HEK293T (cell line): Measurements from ENCODE around the gene FTO.

Experiments
- CTCF ChIA-PET: fragments of 350-600 bp; formaldehyde crosslinking; extraction: SDS; loops from one replicate; lab custom pipeline; 2021; ENCODE audit warnings: antibody characterized with exemption, inconsistent platforms; lab: Yijun Ruan, JAX
- POLR2A ChIA-PET: fragments of 350-600 bp; formaldehyde crosslinking; extraction: SDS; loops from one replicate; lab custom pipeline; 2020; ENCODE audit warnings: antibody characterized with exemption, inconsistent platforms; lab: Yijun Ruan, JAX
- DNase-seq: peaks from one replicate; pipeline ENCODE4 v3.0.0; 2012; ENCODE audit warnings: mixed read lengths; ENCODE audit errors: extremely low spot score
- ARNT ChIP-seq: fragments of 450-650 bp; IDR thresholded peaks from 2 replicates; pipeline ENCODE4 v1.6.1; 2017; ENCODE audit warnings: mild to moderate bottlenecking
- BHLHE40 ChIP-seq: fragments of 450-650 bp; IDR thresholded peaks from 2 replicates; pipeline ENCODE4 v1.6.1; 2016; ENCODE audit warnings: mild to moderate bottlenecking, moderate library complexity, borderline replicate concordance
- CTBP1 ChIP-seq: fragments of 450-650 bp; IDR thresholded peaks from 2 replicates; pipeline ENCODE4 v1.6.1; 2016; ENCODE audit warnings: borderline replicate concordance
- ELF4 ChIP-seq: fragments of 450-650 bp; IDR thresholded peaks from 2 replicates; pipeline ENCODE4 v1.6.1; 2017; ENCODE audit warnings: antibody characterized with exemption
- FOXA1 ChIP-seq: fragments of 450-650 bp; IDR thresholded peaks from 2 replicates; pipeline ENCODE4 v1.6.1; 2016; ENCODE audit warnings: mild to moderate bottlenecking
- FOXK2 ChIP-seq: fragments of 450-650 bp; IDR thresholded peaks from 2 replicates; pipeline ENCODE4 v1.6.1; 2016; ENCODE audit warnings: mild to moderate bottlenecking
- FOXM1 ChIP-seq: fragments of 450-650 bp; IDR thresholded peaks from 2 replicates; pipeline ENCODE4 v1.6.1; 2017; ENCODE audit warnings: mild to moderate bottlenecking, borderline replicate concordance
- HDGF ChIP-seq: fragments of 450-650 bp; IDR thresholded peaks from 2 replicates; pipeline ENCODE4 v1.6.1; 2017; ENCODE audit warnings: antibody characterized with exemption, borderline replicate concordance
- L3MBTL2 ChIP-seq: fragments of 450-650 bp; conservative IDR thresholded peaks from 2 replicates; pipeline ENCODE4 v1.6.1; 2016; ENCODE audit warnings: mild to moderate bottlenecking
- LEF1 ChIP-seq: fragments of 450-650 bp; IDR thresholded peaks from 2 replicates; pipeline ENCODE4 v1.6.1; 2017; ENCODE audit warnings: mild to moderate bottlenecking, borderline replicate concordance
- NFRKB ChIP-seq: fragments of 450-650 bp; IDR thresholded peaks from 2 replicates; pipeline ENCODE4 v1.6.1; 2016; ENCODE audit warnings: mild to moderate bottlenecking, moderate library complexity
- SP1 ChIP-seq: fragments of 450-650 bp; IDR thresholded peaks from 2 replicates; pipeline ENCODE4 v1.6.1; 2017
- SUZ12 ChIP-seq: fragments of 450-650 bp; IDR thresholded peaks from 2 replicates; pipeline ENCODE4 v1.6.1; 2016; ENCODE audit warnings: mild to moderate bottlenecking
- TARDBP ChIP-seq: fragments of 450-650 bp; IDR thresholded peaks from 2 replicates; pipeline ENCODE4 v1.6.1; 2016
- ZNF384 ChIP-seq: fragments of 450-650 bp; IDR thresholded peaks from 2 replicates; pipeline ENCODE4 v1.6.1; 2016
- TF ChIP-seq, protein P1 (sequence below): fragments of 450-650 bp; IDR thresholded peaks from 2 replicates; pipeline ENCODE4 v1.6.1; 2016

The FTO gene

DNA sequence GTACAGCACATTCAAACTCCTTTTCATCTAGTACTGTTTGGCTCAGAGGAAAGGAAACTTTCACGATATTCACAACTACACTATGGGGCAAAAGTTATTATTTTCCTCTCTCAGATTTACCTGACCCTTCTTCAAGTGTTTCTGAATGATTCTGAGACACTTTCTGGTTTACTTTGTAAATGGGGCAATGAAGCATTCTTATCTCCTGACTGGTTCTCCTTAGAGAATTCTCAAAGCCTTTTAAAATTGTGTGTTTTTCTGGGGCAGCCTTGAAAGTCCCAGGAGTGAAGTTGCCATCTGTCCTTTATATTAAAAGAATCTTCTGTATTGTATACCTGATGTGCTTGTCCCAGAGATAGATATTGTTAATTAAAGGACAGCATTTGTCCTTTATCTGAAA is 264.9 kb downstream of the FTO start:
- TF ChIP-seq LEF1: no peak
- ChIA-PET POLR2A (no interaction called here), CTCF (no interaction called here)
- DNase-seq: no peak

DNA sequence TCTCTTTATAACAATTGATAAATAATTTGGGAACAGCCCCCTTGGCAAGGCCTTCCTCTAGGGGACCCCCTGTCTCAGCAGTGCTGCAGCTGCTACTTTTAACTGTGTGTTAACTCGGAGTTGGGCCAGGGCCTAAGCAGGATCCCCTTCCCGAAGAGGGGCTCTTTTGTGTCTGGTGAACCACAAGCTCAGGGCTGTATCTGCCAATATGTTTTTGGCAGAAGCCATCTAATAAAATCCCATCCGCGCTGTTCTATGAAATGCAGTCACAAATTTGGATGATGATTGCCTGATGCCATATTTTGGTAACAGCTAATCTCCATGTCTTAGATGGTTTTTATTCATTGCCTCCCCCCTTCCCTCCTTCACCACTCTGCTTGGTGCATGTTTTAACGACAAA is 267.7 kb downstream of the FTO start:
- TF ChIP-seq BHLHE40 (no peak), ZNF384 (no peak), L3MBTL2 (no peak), FOXM1 (no peak), ARNT (no peak), ELF4 (no peak)
- TF ChIP-seq, protein P1, sequence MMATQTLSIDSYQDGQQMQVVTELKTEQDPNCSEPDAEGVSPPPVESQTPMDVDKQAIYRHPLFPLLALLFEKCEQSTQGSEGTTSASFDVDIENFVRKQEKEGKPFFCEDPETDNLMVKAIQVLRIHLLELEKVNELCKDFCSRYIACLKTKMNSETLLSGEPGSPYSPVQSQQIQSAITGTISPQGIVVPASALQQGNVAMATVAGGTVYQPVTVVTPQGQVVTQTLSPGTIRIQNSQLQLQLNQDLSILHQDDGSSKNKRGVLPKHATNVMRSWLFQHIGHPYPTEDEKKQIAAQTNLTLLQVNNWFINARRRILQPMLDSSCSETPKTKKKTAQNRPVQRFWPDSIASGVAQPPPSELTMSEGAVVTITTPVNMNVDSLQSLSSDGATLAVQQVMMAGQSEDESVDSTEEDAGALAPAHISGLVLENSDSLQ: no peak
- no peak for DNase-seq
- CTCF ChIA-PET: no interaction called here
- POLR2A ChIA-PET: no interaction called here

DNA sequence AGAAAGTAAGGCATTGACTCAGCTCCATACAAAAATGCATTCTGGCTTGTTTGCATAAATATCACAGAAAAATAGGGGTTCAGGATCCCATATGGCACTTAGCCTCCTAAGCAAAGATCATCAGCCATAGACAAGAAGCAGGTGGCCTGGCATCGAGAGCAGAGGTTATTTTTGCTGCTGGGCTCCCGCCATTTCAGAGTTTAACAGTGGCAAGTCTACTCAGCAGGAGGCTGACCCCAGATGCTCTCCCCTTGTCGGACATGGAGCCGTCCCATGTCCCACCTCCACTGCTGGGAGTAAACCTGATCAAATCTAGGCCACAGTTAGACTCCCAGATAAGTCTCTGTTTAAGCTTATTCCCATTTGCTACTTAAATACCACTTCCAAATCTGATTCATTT is 269.1 kb downstream of the FTO start:
- ChIA-PET CTCF (no interaction called here), POLR2A (no interaction called here)
- no peak for TF ChIP-seq FOXA1
- no peak for TF ChIP-seq TARDBP
- TF ChIP-seq SP1: no peak
- TF ChIP-seq ARNT: no peak
- TF ChIP-seq LEF1: no peak
- no peak for TF ChIP-seq NFRKB
- TF ChIP-seq BHLHE40: no peak
- no peak for TF ChIP-seq ELF4
- no peak for TF ChIP-seq FOXM1
- no peak for TF ChIP-seq ZNF384
- TF ChIP-seq, protein P1: no peak
- no peak for TF ChIP-seq CTBP1
- TF ChIP-seq SUZ12: no peak
- no peak for TF ChIP-seq FOXK2
- no peak for TF ChIP-seq HDGF
- TF ChIP-seq L3MBTL2: no peak
- DNase-seq: no peak

DNA sequence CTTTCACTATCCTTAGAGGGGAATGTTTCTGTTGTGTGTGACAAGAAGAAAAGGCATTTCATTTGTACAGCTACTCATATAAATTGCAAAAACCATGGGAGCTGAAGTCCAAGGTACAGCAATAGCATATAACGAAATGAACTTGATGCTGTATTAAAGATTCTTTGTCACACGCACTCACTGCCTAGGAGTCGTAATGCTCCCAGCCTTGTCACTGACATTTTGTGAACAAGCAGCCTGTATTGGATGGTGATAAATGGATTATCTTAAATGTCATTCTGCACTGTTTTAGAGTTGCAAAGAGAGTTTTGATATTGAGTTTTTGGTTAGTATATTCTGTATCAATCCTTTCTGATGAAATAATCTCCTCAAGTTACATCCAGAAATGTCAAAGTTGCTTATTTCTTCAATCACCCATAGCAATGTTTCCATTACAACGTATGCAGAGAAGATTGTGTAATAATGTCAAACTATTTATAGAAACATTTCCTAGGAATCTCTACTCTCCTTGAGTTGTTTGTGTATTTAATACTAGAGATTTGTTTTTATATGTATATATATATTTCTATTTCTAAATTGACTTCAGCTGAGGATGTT is 270.6 kb downstream of the FTO start:
- no peak for DNase-seq
- ChIA-PET CTCF (no interaction called here), POLR2A (no interaction called here)
- TF ChIP-seq FOXA1: no peak
- TF ChIP-seq L3MBTL2: no peak
- TF ChIP-seq TARDBP: no peak
- TF ChIP-seq SP1: no peak
- no peak for TF ChIP-seq FOXM1
- TF ChIP-seq FOXK2: no peak
- TF ChIP-seq, protein P1: no peak
- TF ChIP-seq LEF1: no peak

DNA sequence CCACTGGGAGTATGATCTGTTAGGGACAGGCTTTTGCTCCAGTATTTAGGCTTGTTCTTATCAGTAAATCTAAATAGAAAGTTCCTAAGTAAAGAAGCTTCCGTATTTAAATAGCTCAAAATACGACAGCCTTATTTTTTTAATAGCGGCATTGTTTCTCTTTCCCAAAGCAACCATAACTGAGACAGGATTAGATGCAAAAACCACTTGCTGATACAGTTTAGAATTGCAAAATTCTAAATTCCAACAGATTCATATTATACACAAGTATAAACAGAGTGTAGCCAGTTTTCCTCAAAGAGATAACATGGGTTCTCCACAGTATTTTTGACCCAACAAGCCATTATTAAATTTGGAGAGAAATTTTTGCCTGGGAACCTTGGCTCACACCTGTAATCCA is 276.7 kb downstream of the FTO start:
- CTCF ChIA-PET: no interaction called here
- POLR2A ChIA-PET: no interaction called here
- TF ChIP-seq ZNF384: no peak
- no peak for TF ChIP-seq LEF1
- TF ChIP-seq HDGF: no peak
- TF ChIP-seq ARNT: no peak
- TF ChIP-seq NFRKB: no peak
- TF ChIP-seq, protein P1: no peak
- no peak for TF ChIP-seq FOXA1
- TF ChIP-seq FOXK2: no peak
- TF ChIP-seq SP1: no peak
- TF ChIP-seq CTBP1: no peak
- TF ChIP-seq TARDBP: no peak
- TF ChIP-seq SUZ12: no peak
- no peak for TF ChIP-seq FOXM1
- TF ChIP-seq BHLHE40: no peak
- TF ChIP-seq L3MBTL2: no peak
- no peak for TF ChIP-seq ELF4
- DNase-seq: no peak

DNA sequence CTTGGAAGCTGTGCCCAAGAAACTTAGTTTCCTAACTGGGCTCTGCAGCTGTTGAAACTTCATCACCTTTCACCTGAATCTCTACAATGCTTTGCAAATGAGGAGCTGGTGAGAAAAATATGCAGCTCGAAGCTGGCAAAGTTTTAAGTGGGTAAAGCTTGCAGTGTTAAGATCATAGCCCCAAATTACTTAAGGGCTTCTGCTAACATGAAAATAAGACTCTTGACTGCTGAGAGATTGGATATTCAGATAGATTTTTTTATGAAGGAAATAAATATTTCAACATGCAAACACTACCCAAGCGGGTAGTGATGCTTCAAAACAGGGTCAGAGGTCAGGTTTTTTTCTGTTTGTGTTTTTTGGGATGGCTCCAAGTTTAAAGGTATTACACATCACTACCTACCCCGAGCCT is 278.7 kb downstream of the FTO start:
- DNase-seq: no peak
- POLR2A ChIA-PET: no interaction called here
- CTCF ChIA-PET: no interaction called here
- no peak for TF ChIP-seq ELF4
- no peak for TF ChIP-seq CTBP1
- TF ChIP-seq FOXA1: no peak
- no peak for TF ChIP-seq LEF1

DNA sequence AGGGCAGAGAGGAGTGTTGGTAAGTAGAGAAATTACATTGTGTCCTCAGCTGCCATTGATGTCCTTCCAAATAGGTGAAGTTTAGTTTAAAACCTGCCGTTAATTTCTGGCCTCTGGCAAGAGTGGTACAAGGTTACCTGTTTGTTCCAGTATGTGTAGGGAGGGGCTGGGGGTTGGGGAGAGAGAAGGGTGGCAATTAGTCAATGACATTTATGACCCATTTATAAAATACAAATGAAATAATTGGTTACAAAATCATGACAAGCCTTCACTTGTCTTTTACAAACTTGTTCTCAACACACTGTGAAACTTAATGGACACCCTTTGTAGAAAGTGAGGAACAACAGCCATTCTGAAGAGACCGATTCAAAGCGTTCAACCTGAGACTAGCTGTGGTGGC is 281.0 kb downstream of the FTO start:
- ChIA-PET POLR2A (no interaction called here), CTCF (no interaction called here)
- DNase-seq: no peak
- no peak for TF ChIP-seq HDGF
- TF ChIP-seq, protein P1: no peak
- TF ChIP-seq BHLHE40: no peak
- TF ChIP-seq FOXM1: no peak
- no peak for TF ChIP-seq CTBP1
- TF ChIP-seq NFRKB: no peak
- TF ChIP-seq LEF1: no peak
- no peak for TF ChIP-seq SP1
- TF ChIP-seq ELF4: no peak
- TF ChIP-seq FOXA1: no peak
- TF ChIP-seq L3MBTL2: no peak
